Measurements from ENCODE around the gene ADGRL1.

- TF ChIP-seq CTCF (IDR thresholded peaks at IDR 0.05 in 4 of 5, conservative IDR thresholded peaks at IDR 0.05 in 1 of 5) (no peak), POLR2A (IDR thresholded peaks at IDR 0.05) (no peak)
Observed at GRCh38 chr19:14114439-14114838, 91.5 kb downstream of the ADGRL1 start.
